ENCODE measurements around the gene XPA.

DNA sequence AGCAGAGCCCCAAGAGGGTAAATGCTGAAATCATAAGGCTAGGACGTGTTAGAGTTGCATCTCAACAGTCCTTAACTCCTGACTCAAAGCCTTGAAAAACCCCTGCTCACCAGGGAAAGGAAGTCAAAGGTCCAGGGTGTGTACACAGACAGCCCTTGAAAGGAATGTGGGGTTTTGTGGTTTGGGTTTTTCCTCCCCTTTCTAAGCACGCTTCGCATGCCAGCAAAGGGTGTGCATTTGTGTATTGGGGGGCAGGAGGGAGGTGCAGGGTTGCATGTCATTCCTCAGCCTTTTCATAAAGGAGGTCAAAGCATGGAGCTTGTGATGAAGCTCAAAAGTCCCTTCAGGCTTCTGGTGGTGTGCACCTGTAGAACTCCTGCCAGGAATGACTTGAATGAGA is 17.3 kb upstream of the XPA start:
- TF ChIP-seq CTCF (IDR thresholded peaks at IDR 0.05) (no peak), POLR2A (IDR thresholded peaks at IDR 0.05) (no peak)
